GM12878 (cell line): ENCODE results near the gene SLC6A16. TPM values are rescaled to one million over a fixed set of nuclear protein-coding genes. Genes with fewer than 3 reads are reported as not detected.

ENCODE experiments used
- ATAC-seq: fragments of 200-7000 bp; cut with Tn5 transposase; 3 replicates; pipeline ENCODE4 v1.9.1; 2020; ENCODE audit warnings: mild to moderate bottlenecking, moderate library complexity
- BruUV-seq: library from RNA; stranded (reverse); fragments of 400-500 nt; replicated peaks from 2 replicates; lab custom pipeline; 2021; lab: Mats Ljungman, UMichigan
- CTCF ChIA-PET: fragments of 300-600 bp; sonication (Branson Sonifier 250); formaldehyde crosslinking; extraction: SDS; loops from one replicate; lab custom pipeline; 2021; ENCODE audit warnings: inconsistent platforms; lab: Yijun Ruan, JAX
- POLR2A ChIA-PET: fragments of 350-600 bp; formaldehyde crosslinking; extraction: SDS; loops from one replicate; lab custom pipeline; 2021; ENCODE audit warnings: inconsistent platforms; lab: Charles Lee
- RAD21 ChIA-PET: fragments of 300-600 bp; sonication (Branson Sonifier 250); formaldehyde crosslinking; loops from one replicate; lab custom pipeline; 2023; ENCODE audit warnings: antibody characterized with exemption; ENCODE audit not compliant: unreplicated experiment; lab: Charles Lee
- SMC1A ChIA-PET: fragments of 300-600 bp; sonication (Branson Sonifier 250); formaldehyde crosslinking; loops from one replicate; lab custom pipeline; 2023; ENCODE audit not compliant: unreplicated experiment, uncharacterized antibody; lab: Charles Lee
- DNase-seq: peaks from one replicate; pipeline ENCODE4 v3.0.0-alpha.2; 2011; ENCODE audit warnings: low read depth, low spot score
- FAIRE-seq: peaks from 3 replicates; lab custom pipeline; 2011; peaks lifted over from hg19 to GRCh38; lab: Jason Lieb, UNC
- H2AFZ ChIP-seq: 2 replicates; pipeline ENCODE4 v1.6.0; 2011; ENCODE audit warnings: low read depth, low read length, control low read depth; ENCODE audit not compliant: control insufficient read depth
- H3K27ac ChIP-seq: 2 replicates; pipeline ENCODE4 v1.5.1; 2011; ENCODE audit warnings: control low read depth; ENCODE audit not compliant: control insufficient read depth, insufficient read depth
- H3K27me3 ChIP-seq, 2 experiments: replicated peaks in 1 of 2; 2 replicates each; pipeline versions ENCODE4 v1.6.0 to v1.6.1; 2011; ENCODE audit warnings: low read length in 1 of 2; ENCODE audit not compliant: control insufficient read depth in 2 of 2, insufficient read depth in 2 of 2
- H3K36me3 ChIP-seq, 2 experiments: 2 replicates each; pipeline ENCODE4 v1.5.1; 2011; ENCODE audit warnings: low read length in 1 of 2; ENCODE audit not compliant: control insufficient read depth in 2 of 2, insufficient read depth in 2 of 2
- H3K4me1 ChIP-seq: 2 replicates; pipeline ENCODE4 v1.6.1; 2011; ENCODE audit warnings: mild to moderate bottlenecking, low read length, moderate library complexity, mixed read lengths; ENCODE audit not compliant: control insufficient read depth, insufficient read depth
- H3K4me2 ChIP-seq: 2 replicates; pipeline ENCODE4 v1.6.0; 2011; ENCODE audit warnings: control low read depth; ENCODE audit not compliant: control insufficient read depth, insufficient read depth
- H3K4me3 ChIP-seq: fragments of 200-600 bp; sonication (generic); 2 replicates; pipeline ENCODE4 v1.5.1; 2016
- H3K79me2 ChIP-seq: 2 replicates; pipeline ENCODE4 v1.6.0; 2011; ENCODE audit warnings: low read length; ENCODE audit not compliant: control insufficient read depth, insufficient read depth
- H3K9ac ChIP-seq: 2 replicates; pipeline ENCODE4 v1.8.0; 2011; ENCODE audit warnings: low read length, control low read depth, mixed read lengths; ENCODE audit not compliant: control insufficient read depth, insufficient read depth
- H3K9me3 ChIP-seq: replicated peaks from 3 replicates; pipeline ENCODE4 v1.5.1; 2011; ENCODE audit warnings: mild to moderate bottlenecking, low read length; ENCODE audit not compliant: control insufficient read depth, insufficient read depth
- H4K20me1 ChIP-seq: 2 replicates; pipeline ENCODE4 v1.6.0; 2011; ENCODE audit not compliant: control insufficient read depth, insufficient read depth
- ASH2L ChIP-seq: fragments of 300-600, 200-600 bp; sonication (generic); IDR thresholded peaks from 2 replicates; pipeline ENCODE4 v1.6.1; 2017; ENCODE audit warnings: low read depth, mild to moderate bottlenecking, borderline replicate concordance
- ATF2 ChIP-seq: IDR thresholded peaks from 2 replicates; pipeline ENCODE4 v1.6.1; 2012; ENCODE audit warnings: low read length, inconsistent platforms
- ATF7 ChIP-seq: fragments of 450-650 bp; IDR thresholded peaks from 2 replicates; pipeline ENCODE4 v1.6.1; 2016; ENCODE audit warnings: low read depth, mild to moderate bottlenecking
- CREM ChIP-seq: IDR thresholded peaks from 2 replicates; pipeline ENCODE4 v1.6.1; 2014; ENCODE audit warnings: antibody characterized with exemption, low read depth
- GATAD2B ChIP-seq: fragments of 450-650 bp; conservative IDR thresholded peaks from 2 replicates; pipeline ENCODE4 v1.6.1; 2017; ENCODE audit warnings: low read depth, mild to moderate bottlenecking, moderate library complexity
- HDAC2 ChIP-seq: fragments of 200-600 bp; sonication (generic); IDR thresholded peaks from 2 replicates; pipeline ENCODE4 v1.6.1; 2017
- JUNB ChIP-seq: IDR thresholded peaks from 2 replicates; pipeline ENCODE4 v1.6.1; 2016; ENCODE audit warnings: antibody characterized with exemption, mild to moderate bottlenecking
- MXI1 ChIP-seq: fragments of 150-350 bp; IDR thresholded peaks from 2 replicates; pipeline ENCODE4 v1.6.1; 2011; ENCODE audit warnings: low read depth, mild to moderate bottlenecking, inconsistent platforms, low read length, improper control_type of control experiment
- NBN ChIP-seq: fragments of 450-650 bp; IDR thresholded peaks from 2 replicates; pipeline ENCODE4 v1.6.1; 2016
- NFIC ChIP-seq: IDR thresholded peaks from 2 replicates; pipeline ENCODE4 v1.6.1; 2012; ENCODE audit warnings: low read depth, mild to moderate bottlenecking, inconsistent platforms, low read length, moderate library complexity
- RELB ChIP-seq: fragments of 450-650 bp; IDR thresholded peaks from 2 replicates; pipeline ENCODE4 v1.6.1; 2017; ENCODE audit warnings: low read depth, mild to moderate bottlenecking, moderate library complexity
- SKIL ChIP-seq: fragments of 450-650 bp; IDR thresholded peaks from 2 replicates; pipeline ENCODE4 v1.6.1; 2017; ENCODE audit warnings: mild to moderate bottlenecking, low read depth, inconsistent platforms; ENCODE audit not compliant: poor library complexity, severe bottlenecking
- SPI1 ChIP-seq: IDR thresholded peaks from 2 replicates; pipeline ENCODE4 v1.6.1; 2011; ENCODE audit warnings: low read depth, mild to moderate bottlenecking, low read length, moderate library complexity, borderline replicate concordance; ENCODE audit not compliant: insufficient read depth
- YY1 ChIP-seq: IDR thresholded peaks from 2 replicates; pipeline ENCODE4 v1.6.1; 2011; ENCODE audit warnings: low read depth, mild to moderate bottlenecking, low read length
- ZNF24 ChIP-seq: fragments of 450-650 bp; IDR thresholded peaks from 2 replicates; pipeline ENCODE4 v1.6.1; 2017; ENCODE audit warnings: antibody characterized with exemption, mild to moderate bottlenecking
- WGBS: methylation state at CpG from one replicate; pipeline ENCODE4 v1.1.6; 2016; ENCODE audit warnings: low lambda C conversion rate; ENCODE audit not compliant: insufficient replicate concordance, insufficient coverage; ENCODE audit errors: missing lambda C conversion rate; 5-methylcytosine and 5-hydroxymethylcytosine counted together
- in situ Hi-C: fragments of 300-500 bp; cut with MboI; formaldehyde crosslinking; loops from 9 replicates; pipeline ENCODE4 v1.14.3; 2018; ENCODE audit warnings: mixed read lengths
- intact Hi-C: fragments of 100-400 bp; cut with micrococcal nuclease; formaldehyde crosslinking; loops from one replicate; pipeline ENCODE4 v1.14.2; 2022; ENCODE audit not compliant: unreplicated experiment
- polyA plus RNA-seq, 11 experiments: library from polyadenylated mRNA; depleted of rRNA in 4 of 11; unstranded in 6 of 11; stranded (reverse) in 5 of 11; fragments of >200 nt; fragmentation: Nextera tagmentation in 4 of 11; fragmentation: Illumina TruSeq in 1 of 11; extraction: Ambion mirVana in 4 of 11; extraction: Trizol in 1 of 11; gene quantifications; 1 replicate in 1 of 11; 2 replicates in 10 of 11; pipeline versions ENCODE4 v1.2.1 to v1.2.3, GENCODE V29; 2011 to 2016; ENCODE audit warnings: inconsistent platforms in 2 of 11, missing spikeins in 2 of 11, low read depth in 1 of 11
- total RNA-seq, 4 experiments: library from RNA; depleted of rRNA in 3 of 4; stranded (reverse); fragments of >200 nt in 3 of 4; fragmentation: Illumina TruSeq in 1 of 4; extraction: Trizol in 1 of 4; gene quantifications; 2 replicates each; pipeline versions ENCODE4 v1.2.1 to v1.2.3, GENCODE V29; 2013 to 2021

SLC6A16 gene
- total and polyA plus RNA-seq, 10 of the 15 experiments (the other 5 are each of a cell fraction or from before 2014, with no cell fraction given), result 0.23 to 3.2 (median 0.54) TPM

- peak overlapping the region; percentile 72 for H2AFZ ChIP-seq
- ChIA-PET POLR2A (interaction anchor here (0.5 to 2.7 kb wide), 8 partner anchors 10 to 333 kb away, joined by 3 to 24 read pairs (median 4); partner anchors contain the start of genes ALDH16A1, CD37, GYS1 and KASH5), SMC1A (interaction anchor here (0.6 to 1.8 kb wide), 7 partner anchors 8 to 49 kb away, joined by 3 to 11 read pairs (median 5); partner anchors contain the start of gene CD37), RAD21 (interaction anchor here (0.7 to 1.8 kb wide), 12 partner anchors 9 to 100 kb away, joined by 3 to 15 read pairs (median 4); partner anchors contain the start of gene CD37), CTCF (interaction anchor here (0.6 to 2.7 kb wide), 16 partner anchors 8 to 316 kb away, joined by 3 to 12 read pairs (median 4); no protein-coding TSS in a partner anchor)
- DNase-seq (no peak), ATAC-seq (peak; percentile 60), FAIRE-seq (no peak)
- 38% methylated on average over 3 of the region's 3 CpGs for WGBS
- peak overlapping the region; percentile 87 for H3K27ac ChIP-seq
- BruUV-seq, result no TSS peak
- peaks cover 49% of the 10 kb centered on the region for H3K4me1 ChIP-seq
- H3K9me3 ChIP-seq, result peaks cover 3% of the 10 kb centered on the region; the same call in 2 of the 3 replicates
- H3K79me2 ChIP-seq, result no peaks in the 10 kb centered on the region; the same call in 1 of the 2 replicates
- peak overlapping the region; percentile 72 for H3K4me2 ChIP-seq
- H3K4me3 ChIP-seq, result no peak overlapping the region; the same call in 1 of the 2 replicates
- H3K36me3 ChIP-seq, result no peaks in the 10 kb centered on the region
- no peaks in the 10 kb centered on the region for H4K20me1 ChIP-seq
- H3K9ac ChIP-seq, result no peak overlapping the region
- intact Hi-C loops, result no loop called here
- no peaks in the 10 kb centered on the region for H3K27me3 ChIP-seq
- in situ Hi-C loops, result no loop called here
- TF ChIP-seq CREM, result peak; percentile 34; the same call in 1 of the 2 replicates
- peak; percentile 77 for TF ChIP-seq JUNB
- TF ChIP-seq SPI1, result peak; percentile 88
- TF ChIP-seq RELB, result peak; percentile 16; the same call in 1 of the 2 replicates
- no peak for TF ChIP-seq MXI1
- peak; percentile 55; the same call in 1 of the 2 replicates for TF ChIP-seq ATF7
- peak; percentile 56; the same call in 1 of the 2 replicates for TF ChIP-seq ZNF24
- TF ChIP-seq ASH2L, result 0 out of 2 replicates have a peak, but pooled peaks have one; percentile 58
- 0 out of 2 replicates have a peak, but pooled peaks have one; percentile 32 for TF ChIP-seq NBN
- TF ChIP-seq ATF2, result peak; percentile 57
- peak; percentile 75; the same call in 1 of the 2 replicates for TF ChIP-seq NFIC
- 0 out of 2 replicates have a peak, but pooled peaks have one; percentile 29 for TF ChIP-seq GATAD2B
- no peak for TF ChIP-seq HDAC2
- TF ChIP-seq SKIL, result peak; percentile 35
- 0 out of 2 replicates have a peak, but pooled peaks have one; percentile 16 for TF ChIP-seq YY1
Measured at GRCh38 chr19:49326165-49326704, 1.2 kb upstream of the SLC6A16 start.
